K562 treated with DMSO at 1 percent for 48 hours (cell line): ENCODE results near the gene STIP1. TPM values are rescaled to one million over a fixed set of nuclear protein-coding genes. Genes with fewer than 3 reads are reported as not detected.

Experiments used
- total RNA-seq: library from RNA; unstranded; fragments of 300-600 nt; gene quantifications from 2 replicates; pipeline ENCODE4 v1.2.3, GENCODE V29; 2022; ENCODE audit warnings: low replicate concordance; ENCODE audit errors: extremely low read depth

Gene STIP1
- total RNA-seq, result not detected in 2 replicates

DNA sequence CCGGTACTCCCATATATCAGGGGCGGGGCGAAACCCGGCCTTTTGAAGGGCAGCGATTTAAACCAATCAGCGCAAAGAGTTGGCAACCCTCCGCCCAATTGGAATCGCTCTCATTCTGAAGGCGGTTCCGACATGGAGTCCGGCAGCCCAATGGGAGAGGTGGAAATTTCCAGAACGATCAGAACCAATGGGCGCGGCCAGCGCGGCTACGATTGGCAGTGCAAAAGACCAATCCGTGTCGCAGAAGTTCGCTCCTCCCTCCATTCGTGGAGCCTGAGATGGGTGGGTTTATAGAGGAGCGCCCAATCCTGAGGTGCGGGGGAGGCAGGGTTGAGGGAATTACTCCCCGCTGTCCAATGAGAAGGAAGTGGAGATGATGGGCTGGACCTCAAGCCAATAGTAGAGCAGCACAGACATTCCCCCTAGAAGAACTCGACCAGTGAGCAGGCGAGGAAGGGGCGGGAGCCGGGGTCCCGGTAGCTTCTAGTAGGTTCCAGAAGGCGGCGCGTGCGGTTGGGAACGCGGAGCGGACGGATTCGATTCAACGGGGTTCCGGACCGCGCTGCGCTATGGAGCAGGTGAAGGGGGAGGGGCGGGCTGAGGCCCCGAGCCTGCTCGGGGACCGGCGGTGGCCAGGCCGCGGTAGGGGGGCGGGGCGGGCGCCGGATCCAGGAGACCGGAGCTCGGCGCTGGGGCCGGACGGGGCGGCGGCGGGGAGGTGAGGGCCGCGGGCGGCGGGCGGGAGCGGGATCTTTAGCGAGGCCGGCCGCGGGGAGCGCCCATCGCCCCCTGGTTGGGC, at the start of gene STIP1:
TSS of gene STIP1 (plus strand) at position 479 of the 799 bp plus-strand sequence. CDS start at position 570, 91 bp downstream.

DNA sequence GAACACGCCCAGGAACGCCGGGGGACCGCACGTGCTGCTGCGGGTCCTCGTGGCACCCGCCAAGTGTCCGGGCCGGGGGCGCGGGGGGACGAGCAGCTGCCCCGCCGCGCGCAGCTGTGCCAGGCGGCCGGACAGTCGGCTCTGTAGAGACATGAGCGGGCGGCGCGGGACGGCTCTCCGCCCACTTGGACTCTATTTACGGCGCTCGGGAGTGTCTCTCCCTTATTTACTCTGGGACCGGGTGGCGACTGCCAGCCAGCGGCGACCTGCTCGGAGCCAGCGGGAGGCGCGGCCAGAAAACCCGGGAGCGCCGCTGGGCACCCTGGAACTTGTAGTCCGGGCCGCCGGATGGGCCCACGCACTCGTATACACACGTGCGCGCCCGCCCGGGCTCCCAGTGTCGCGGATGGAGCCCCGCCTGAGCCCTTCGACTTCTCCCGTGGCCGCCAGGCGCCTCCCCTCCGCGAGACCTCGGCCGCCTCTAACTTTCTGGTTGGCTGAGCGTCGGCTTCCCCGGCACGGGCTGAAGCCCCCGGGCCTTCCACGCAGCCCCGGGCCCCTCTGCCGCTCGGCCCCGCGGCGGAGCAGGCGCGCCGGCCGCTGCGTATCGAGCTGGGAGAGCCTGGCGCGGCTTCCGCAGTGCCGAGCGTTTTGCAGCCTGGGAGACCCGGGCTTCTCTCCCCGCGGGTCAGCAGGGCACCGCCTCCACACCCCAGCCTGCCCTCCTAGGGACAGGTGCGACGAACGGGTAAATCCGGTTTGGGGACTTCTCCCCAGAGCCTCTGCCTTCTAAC, 19.9 kb upstream of the STIP1 start, which contains the start of gene MACROD1:
TSS of gene MACROD1 (minus strand) at position 272 of the 794 bp plus-strand sequence. CDS start at position 153, 119 bp downstream.

DNA sequence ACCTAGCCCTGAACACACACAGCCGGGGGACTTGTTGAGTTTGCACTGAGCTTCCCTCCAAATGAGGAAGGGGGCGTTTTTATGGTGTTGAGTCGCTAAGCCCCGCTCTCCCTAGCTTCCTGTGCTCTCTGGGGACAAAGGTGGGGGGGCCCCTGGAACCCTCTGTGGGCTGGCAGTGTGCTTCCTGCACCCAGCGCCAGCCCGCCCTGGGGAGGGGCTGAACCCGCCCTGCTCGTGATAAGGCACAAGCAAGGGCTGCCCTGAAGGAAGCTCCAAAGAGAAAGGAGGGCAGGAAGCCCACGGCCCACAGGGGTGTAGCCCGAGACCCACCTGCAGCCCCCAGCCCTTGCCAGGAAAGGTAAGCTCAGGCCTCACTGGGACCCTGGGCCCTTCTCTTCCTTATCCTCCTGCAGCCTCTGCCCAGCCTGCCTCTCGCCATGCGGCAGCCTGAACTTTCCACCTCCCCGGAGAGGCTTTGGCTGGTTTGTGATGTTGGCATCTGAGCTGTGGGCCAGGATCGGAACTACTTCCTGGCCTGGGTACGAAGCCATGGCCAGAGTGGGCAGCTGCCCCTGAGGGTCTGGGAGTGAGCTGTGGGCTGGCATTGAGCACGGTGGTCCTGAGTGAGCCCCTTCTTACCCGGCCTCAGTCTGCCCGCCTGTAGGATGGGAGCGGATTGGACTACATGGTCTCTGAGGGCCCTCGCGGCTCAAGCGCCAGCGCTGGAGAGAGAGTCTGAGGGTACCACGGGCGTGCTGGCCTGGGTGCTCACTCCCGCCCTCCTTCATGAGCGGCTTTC, 20.7 kb downstream of the STIP1 start, which contains the start of gene FERMT3:
TSS of gene FERMT3 (plus strand) at position 265 of the 799 bp plus-strand sequence. CDS start 644 bp downstream, outside the sequence.

DNA sequence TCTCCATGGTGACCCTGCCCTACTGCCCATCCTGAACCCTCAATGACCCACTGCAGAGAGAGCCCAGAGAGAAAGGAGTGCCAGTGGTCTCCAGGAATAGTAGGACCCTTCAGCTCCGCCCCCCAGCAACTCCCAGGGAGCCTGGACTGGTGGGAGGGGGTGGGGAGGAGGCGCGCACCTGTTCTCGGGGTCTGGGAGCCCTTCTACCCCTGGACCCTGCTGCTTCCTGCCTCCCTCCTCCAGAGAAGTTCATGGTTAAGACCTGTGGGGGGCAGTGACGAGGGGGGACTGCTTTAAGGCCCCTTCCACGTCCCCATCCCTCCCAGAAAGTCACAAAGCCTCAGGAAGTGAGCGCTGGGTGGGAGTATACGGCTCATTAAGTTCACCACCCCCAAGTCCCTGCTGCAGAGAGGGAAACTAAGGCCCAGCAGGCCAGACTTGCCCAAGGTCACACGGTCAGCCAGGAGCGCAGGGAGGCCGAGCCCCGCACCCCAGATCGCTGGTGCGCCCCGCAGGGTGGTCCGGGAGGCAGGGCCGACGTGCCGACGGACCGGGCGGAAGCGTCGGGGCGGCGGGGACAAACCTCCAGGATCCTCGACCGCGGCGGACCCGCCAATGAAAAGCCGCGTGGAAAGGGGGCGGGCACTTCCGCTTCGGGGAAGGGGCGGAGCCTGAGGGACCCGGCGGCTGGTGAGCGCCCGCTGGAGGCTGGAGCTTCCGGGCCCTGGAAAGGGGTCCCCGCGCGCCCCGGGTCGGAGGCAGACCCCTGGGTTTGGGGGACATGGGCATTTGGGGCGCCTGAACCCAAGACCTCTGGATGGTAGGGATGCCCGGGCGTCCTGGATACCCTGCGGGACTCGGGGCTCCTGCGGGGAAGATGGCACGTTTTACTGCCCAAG, 39.9 kb downstream of the STIP1 start, which contains the start of the genes NUDT22 and TRPT1:
TSS of gene NUDT22 (plus strand) at position 667 of the 899 bp plus-strand sequence. CDS start 379 bp downstream, outside the sequence.
TSS of gene TRPT1 (minus strand) at position 579 of the 899 bp plus-strand sequence. CDS start at position 253, 326 bp downstream.

DNA sequence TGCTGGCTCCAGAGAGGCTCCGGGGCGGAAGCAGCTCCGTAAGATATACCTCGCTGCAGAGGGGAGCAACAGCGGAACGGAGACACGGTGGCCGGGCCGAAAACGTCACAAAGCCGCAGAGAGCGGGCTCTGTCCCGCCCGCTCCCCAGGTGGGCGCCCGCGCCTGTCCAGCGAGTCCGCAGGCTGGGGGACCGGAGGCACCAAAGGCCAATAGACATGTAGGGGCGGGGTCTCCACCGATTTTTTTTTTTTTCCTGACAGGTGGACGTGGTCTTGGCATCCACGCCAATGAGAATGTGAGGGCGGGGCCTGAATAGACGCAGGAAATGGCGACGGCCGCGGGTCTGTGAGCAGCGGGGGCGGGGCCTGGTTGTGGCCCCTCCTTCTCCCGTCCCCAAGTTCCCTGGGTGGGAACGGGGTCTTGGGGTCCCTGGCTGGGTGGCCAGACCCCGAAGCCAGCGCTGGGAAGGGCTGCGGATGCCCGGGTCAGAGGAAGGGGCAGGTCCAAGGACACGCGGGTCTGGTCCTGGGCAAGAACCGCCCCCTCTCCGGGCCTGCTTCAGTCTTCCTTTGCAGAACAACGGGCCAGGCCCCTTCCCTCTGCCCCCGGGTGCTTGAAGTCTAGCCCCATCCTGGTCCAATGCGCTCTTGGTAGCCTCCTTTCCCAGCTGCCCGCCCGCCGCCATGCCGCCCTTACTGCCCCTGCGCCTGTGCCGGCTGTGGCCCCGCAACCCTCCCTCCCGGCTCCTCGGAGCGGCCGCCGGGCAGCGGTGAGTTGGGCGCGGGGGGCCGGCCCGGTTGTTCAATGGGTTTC, 44.4 kb downstream of the STIP1 start, which contains the start of gene DNAJC4:
TSS of gene DNAJC4 (plus strand) at position 378 of the 814 bp plus-strand sequence. CDS start at position 685, 307 bp downstream.

DNA sequence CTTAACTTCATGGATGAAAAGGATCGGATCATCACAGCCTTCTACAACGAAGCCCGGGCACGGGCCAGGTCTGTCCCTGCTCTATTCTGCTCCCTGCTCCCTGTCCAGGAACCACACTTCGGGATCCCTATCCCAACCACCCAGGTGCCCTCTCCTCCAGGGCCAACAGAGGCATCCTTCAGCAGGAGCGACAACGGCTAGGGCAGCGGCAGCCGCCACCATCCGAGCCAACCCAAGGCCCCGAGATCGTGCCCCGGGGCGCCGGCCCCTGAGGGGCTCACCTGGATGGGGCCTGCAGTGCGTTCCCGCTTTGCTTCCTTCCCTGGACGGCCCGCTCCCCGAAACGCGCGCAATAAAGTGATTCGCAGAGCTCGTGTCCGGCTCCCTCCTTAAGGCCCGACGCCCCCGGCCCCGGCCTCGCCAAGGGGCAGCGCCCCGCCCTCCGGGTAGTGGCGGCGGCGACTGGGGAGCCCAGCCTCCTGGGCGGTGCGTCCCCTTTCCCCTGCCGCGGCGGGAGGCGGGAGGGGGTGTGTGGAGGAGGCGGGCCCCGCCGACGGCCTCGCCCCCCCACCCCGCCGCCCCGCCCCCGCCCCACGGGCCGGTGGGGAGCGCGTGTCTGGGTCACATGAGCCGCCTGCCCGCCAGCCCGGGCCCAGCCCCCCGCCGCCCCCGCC, 48.1 kb downstream of the STIP1 start, which contains the start of gene VEGFB:
TSS of gene VEGFB (plus strand) at position 672 of the 674 bp plus-strand sequence. CDS start 250 bp downstream, outside the sequence.

DNA sequence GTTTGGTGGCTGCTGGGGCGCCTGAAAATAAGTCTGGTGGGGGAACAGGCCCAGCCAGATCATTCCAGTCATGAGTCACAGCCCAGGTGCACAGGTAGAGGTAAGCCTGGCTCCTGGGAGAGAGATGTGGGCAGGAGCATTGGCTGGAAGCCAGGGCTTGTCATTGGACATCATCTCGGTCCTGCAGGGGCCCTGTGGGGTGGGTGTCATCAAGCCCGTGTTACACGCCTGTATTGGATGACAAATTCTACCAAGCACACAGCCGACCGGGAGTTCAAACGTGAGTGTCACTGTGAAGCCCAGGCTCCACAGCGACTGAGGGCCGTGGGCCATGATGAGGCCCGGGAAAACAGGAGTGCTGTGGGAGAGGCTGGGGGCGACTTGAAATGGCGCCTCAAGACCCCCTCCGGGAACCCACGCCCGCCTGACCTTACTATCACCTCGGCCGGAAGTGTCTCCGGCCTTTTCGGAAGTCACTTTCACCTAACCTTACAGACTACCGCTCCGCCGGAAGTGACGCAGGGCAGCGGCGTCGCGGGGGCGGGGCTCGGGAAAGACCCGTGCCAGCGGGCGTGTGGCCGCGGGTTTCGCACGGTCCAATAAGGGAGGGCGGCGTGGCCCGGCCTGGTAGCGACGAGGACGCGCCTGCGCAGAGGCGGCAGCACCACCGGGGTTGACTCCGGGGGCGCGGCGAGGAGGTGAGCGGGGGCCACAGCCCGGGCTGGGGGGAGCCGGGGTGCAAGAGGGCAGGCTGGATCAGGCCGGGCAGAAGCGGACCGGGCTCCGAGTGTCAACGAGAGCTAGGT, 54.7 kb downstream of the STIP1 start, which contains the start of gene FKBP2:
TSS of gene FKBP2 (plus strand) at position 661 of the 806 bp plus-strand sequence. CDS start 1,293 bp downstream, outside the sequence.

DNA sequence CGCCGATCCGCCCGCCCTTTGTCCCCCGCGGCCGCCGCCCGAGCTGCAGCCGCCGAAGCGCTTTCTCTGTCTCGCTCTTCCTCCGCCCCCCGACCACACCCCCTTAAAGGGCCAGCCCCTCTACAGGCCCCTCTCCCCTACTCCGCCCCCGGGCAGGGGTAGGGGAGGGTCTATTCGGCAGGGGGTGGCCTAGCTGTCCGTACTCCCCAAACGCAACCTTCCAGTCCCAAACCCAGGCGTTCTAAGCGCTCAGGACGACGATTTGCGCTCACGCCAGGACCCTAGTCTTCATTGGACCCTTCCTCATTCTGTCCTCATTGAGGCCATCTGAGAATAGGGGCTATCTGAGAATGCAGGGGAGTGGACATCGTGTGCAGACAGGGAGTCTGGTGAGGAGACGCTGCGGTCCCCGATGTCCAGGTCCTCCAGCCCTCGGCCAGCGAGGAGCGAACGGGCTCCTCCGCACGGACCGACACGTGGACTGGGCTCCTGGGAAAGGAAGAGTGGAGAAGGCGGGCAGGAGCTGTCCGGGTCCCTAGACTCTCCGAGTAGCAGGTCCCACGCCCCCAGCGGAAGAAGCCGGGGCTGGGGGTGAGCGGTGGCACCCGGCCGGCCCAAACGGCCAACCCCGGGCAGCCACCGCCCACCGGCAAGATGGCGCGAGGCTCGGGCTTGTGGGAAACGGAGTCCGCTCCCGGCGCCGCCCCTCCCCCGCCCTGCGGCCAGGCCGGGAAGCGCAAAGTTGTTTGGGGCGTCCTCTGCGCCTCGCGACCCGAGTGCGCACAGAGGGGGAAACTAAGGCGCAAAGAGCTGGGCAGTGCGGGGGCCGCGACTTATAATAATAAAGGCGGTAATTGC, 61.1 kb downstream of the STIP1 start, which contains the start of gene PPP1R14B:
TSS of gene PPP1R14B (minus strand) at position 73 of the 858 bp plus-strand sequence. CDS start 270 bp downstream, outside the sequence.

DNA sequence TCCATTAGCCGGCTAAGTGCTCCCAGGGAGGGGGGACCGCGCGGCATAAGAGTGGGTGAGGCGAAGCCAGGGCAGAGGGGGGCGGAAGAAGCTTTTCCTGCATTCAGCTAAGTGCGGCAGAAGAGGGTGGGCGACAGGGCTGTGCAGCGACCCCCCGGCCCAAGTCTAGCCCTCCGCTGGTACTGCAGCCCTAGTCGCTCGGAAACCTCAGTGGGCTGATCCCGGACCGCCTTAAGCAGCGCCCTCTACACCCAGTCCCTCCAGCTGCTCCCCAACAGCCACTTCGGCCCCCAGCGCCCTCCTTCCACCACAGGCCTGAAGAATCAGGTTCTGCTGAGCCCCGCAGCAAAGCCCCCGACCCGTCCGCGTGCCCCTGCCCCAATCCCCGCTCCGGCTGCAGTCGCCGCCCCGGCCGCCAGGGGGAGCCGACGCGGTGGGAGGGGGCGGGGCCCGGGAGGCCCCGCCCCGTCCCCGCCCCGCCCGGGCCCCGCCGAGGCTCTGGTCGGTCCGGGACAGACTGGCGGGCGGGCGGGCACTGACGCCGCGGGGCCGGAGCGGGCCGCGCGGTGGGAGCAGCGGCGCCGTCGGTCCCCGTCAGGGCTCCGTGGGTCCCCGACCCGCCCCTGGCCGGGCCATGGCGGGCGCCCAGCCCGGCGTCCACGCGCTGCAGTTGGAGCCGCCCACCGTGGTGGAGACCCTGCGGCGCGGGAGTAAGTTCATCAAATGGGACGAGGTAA, 65.2 kb downstream of the STIP1 start, which contains the start of gene PLCB3:
TSS of gene PLCB3 (plus strand) at position 515 of the 737 bp plus-strand sequence. CDS start at position 635, 120 bp downstream.

Other genes starting within 250 kb of the STIP1 start
- gene NAA40, start 247.2 kb upstream of the STIP1 start, total RNA-seq, result not detected in 2 replicates
- not detected in 2 replicates for gene COX8A, start 211.6 kb upstream of the STIP1 start, total RNA-seq
- not detected in 2 replicates for gene OTUB1, start 199.7 kb upstream of the STIP1 start, total RNA-seq
- gene FLRT1, start 150.2 kb upstream of the STIP1 start, total RNA-seq, result not detected in 2 replicates
- not detected in 2 replicates for gene MACROD1, start 20.1 kb upstream of the STIP1 start, total RNA-seq
- not detected in 2 replicates for gene FERMT3, start 20.6 kb downstream of the STIP1 start, total RNA-seq
- not detected in 2 replicates for gene TRPT1, start 40.0 kb downstream of the STIP1 start, total RNA-seq
- gene NUDT22, start 40.1 kb downstream of the STIP1 start, total RNA-seq, result not detected in 2 replicates
- gene DNAJC4, start 44.4 kb downstream of the STIP1 start, total RNA-seq, result not detected in 2 replicates
- not detected in 2 replicates for gene VEGFB, start 48.4 kb downstream of the STIP1 start, total RNA-seq
- not detected in 2 replicates for gene FKBP2, start 54.9 kb downstream of the STIP1 start, total RNA-seq
- not detected in 2 replicates for gene PPP1R14B, start 60.8 kb downstream of the STIP1 start, total RNA-seq
- not detected in 2 replicates for gene PLCB3, start 65.4 kb downstream of the STIP1 start, total RNA-seq
- not detected in 2 replicates for gene BAD, start 98.5 kb downstream of the STIP1 start, total RNA-seq
- gene GPR137, start 99.7 kb downstream of the STIP1 start, total RNA-seq, result not detected in 2 replicates
- gene KCNK4, start 105.1 kb downstream of the STIP1 start, total RNA-seq, result not detected in 2 replicates
- gene CATSPERZ, start 114.2 kb downstream of the STIP1 start, total RNA-seq, result not detected in 2 replicates
- 647 TPM in 1 of 2 replicates, not detected in the other for gene ESRRA, start 119.4 kb downstream of the STIP1 start, total RNA-seq
- gene TRMT112, start 131.4 kb downstream of the STIP1 start, total RNA-seq, result 1,561 TPM in 1 of 2 replicates, not detected in the other
- not detected in 2 replicates for gene PRDX5, start 131.9 kb downstream of the STIP1 start, total RNA-seq
- not detected in 2 replicates for gene CCDC88B, start 154.0 kb downstream of the STIP1 start, total RNA-seq
- not detected in 2 replicates for gene RPS6KA4, start 173.0 kb downstream of the STIP1 start, total RNA-seq